HepG2 (cell line): ENCODE measurements around the gene ATRN.

Experiments
- IKZF1 ChIP-seq: fragments of 450-650 bp; IDR thresholded peaks from 2 replicates; pipeline ENCODE4 v1.7.1; 2016
- MAFK ChIP-seq, 2 experiments: IDR thresholded peaks in 1 of 2; conservative IDR thresholded peaks in 1 of 2; 2 replicates each; pipeline ENCODE4 v1.6.1; 2011; ENCODE audit warnings: improper control_type of control experiment in 2 of 2, low read length in 2 of 2
- NFKBIZ ChIP-seq: IDR thresholded peaks from 2 replicates; pipeline ENCODE4 v1.6.1; 2018; ENCODE audit warnings: missing genetic modification reagents, missing compliant biosample characterization
- POLR2AphosphoS5 ChIP-seq: IDR thresholded peaks from 2 replicates; pipeline ENCODE4 v1.6.1; 2012; ENCODE audit warnings: low read depth, low read length
- ZNF317 ChIP-seq: sonication (generic); formaldehyde crosslinking; IDR thresholded peaks from 2 replicates; pipeline ENCODE4 v1.5.0; 2020; ENCODE audit warnings: mild to moderate bottlenecking, missing genetic modification reagents
- TF ChIP-seq, protein P1 (sequence below): sonication (generic); formaldehyde crosslinking; IDR thresholded peaks from 2 replicates; pipeline ENCODE4 v1.8.0; 2022; ENCODE audit warnings: mild to moderate bottlenecking, missing genetic modification reagents
- TF ChIP-seq, protein P2 (sequence below): sonication (generic); formaldehyde crosslinking; IDR thresholded peaks from 2 replicates; pipeline ENCODE4 v1.5.0; 2020; ENCODE audit warnings: mild to moderate bottlenecking, missing genetic modification reagents, moderate library complexity

DNA sequence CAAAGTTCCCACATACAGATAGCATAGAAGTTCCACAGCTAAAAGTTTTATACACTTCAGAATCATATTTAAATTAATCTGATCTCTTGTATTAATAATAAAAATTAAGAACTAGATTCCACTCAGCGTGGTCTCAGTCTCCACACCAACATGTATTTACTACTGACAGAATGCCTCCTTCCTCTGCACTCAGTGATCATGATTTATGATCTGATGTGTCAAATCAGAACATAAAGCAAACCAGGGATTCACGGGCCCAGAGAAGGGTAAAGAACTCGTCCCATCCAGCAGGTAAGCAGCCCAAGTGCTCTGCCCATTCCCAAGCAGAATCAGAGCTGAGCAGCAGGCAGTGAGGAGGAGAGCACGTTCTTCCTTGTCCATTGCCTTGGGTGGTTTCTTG is 14.2 kb upstream of the ATRN start:
- TF ChIP-seq NFKBIZ, result no peak
- TF ChIP-seq MAFK (conservative IDR thresholded peaks at IDR 0.05 in 1 of 2, IDR thresholded peaks at IDR 0.05 in 1 of 2; ENCODE audit: low read length in 2 of 2), result no peak
- no peak for TF ChIP-seq POLR2AphosphoS5
- no peak for TF ChIP-seq IKZF1
- TF ChIP-seq, protein P1, sequence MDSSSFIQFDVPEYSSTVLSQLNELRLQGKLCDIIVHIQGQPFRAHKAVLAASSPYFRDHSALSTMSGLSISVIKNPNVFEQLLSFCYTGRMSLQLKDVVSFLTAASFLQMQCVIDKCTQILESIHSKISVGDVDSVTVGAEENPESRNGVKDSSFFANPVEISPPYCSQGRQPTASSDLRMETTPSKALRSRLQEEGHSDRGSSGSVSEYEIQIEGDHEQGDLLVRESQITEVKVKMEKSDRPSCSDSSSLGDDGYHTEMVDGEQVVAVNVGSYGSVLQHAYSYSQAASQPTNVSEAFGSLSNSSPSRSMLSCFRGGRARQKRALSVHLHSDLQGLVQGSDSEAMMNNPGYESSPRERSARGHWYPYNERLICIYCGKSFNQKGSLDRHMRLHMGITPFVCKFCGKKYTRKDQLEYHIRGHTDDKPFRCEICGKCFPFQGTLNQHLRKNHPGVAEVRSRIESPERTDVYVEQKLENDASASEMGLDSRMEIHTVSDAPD (CRISPR knock-in tag), result no peak
- TF ChIP-seq, protein P2, sequence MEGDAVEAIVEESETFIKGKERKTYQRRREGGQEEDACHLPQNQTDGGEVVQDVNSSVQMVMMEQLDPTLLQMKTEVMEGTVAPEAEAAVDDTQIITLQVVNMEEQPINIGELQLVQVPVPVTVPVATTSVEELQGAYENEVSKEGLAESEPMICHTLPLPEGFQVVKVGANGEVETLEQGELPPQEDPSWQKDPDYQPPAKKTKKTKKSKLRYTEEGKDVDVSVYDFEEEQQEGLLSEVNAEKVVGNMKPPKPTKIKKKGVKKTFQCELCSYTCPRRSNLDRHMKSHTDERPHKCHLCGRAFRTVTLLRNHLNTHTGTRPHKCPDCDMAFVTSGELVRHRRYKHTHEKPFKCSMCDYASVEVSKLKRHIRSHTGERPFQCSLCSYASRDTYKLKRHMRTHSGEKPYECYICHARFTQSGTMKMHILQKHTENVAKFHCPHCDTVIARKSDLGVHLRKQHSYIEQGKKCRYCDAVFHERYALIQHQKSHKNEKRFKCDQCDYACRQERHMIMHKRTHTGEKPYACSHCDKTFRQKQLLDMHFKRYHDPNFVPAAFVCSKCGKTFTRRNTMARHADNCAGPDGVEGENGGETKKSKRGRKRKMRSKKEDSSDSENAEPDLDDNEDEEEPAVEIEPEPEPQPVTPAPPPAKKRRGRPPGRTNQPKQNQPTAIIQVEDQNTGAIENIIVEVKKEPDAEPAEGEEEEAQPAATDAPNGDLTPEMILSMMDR (CRISPR knock-in tag), result no peak
- TF ChIP-seq ZNF317 (CRISPR knock-in tag), result no peak
